H1 (cell line): ENCODE measurements around the gene CDCP1.

Source experiments
- CHD2 ChIP-seq: IDR thresholded peaks from 2 replicates; pipeline ENCODE4 v1.6.1; 2012; ENCODE audit warnings: low read length, improper control_type of control experiment
- CTCF ChIP-seq, 3 experiments: IDR thresholded peaks; 1 replicate in 2 of 3; 2 replicates in 1 of 3; pipeline versions ENCODE4 v1.5.1 to v1.6.1; 2011; ENCODE audit warnings: low read length in 3 of 3, mild to moderate bottlenecking in 3 of 3, inconsistent platforms in 2 of 3, low read depth in 1 of 3, moderate library complexity in 1 of 3; ENCODE audit not compliant: insufficient read depth in 1 of 3; ENCODE audit errors: control extremely low read depth in 1 of 3
- HDAC2 ChIP-seq, 2 experiments: fragments of 300-600 bp in 1 of 2; sonication (generic) in 1 of 2; IDR thresholded peaks; 2 replicates each; pipeline ENCODE4 v1.6.1; 2011 to 2012; ENCODE audit warnings: low read depth in 2 of 2, low read length in 2 of 2, mild to moderate bottlenecking in 2 of 2, moderate library complexity in 2 of 2, borderline replicate concordance in 1 of 2, inconsistent platforms in 1 of 2
- NANOG ChIP-seq: IDR thresholded peaks from 2 replicates; pipeline ENCODE4 v1.6.1; 2011; ENCODE audit warnings: low read length, low read depth, mild to moderate bottlenecking, inconsistent platforms; ENCODE audit not compliant: insufficient read depth, poor library complexity, severe bottlenecking
- RNF2 ChIP-seq: fragments of 200-900, 300-1000 bp; sonication (generic); IDR thresholded peaks from 2 replicates; pipeline ENCODE4 v1.7.1; 2016; ENCODE audit warnings: borderline replicate concordance, low read depth, mild to moderate bottlenecking, antibody characterized with exemption, low read length; ENCODE audit not compliant: poor library complexity, severe bottlenecking; ENCODE audit errors: missing control alignments

GRCh38 chr3:45124956-45125355 is 21.2 kb downstream of the CDCP1 start:
- TF ChIP-seq CTCF (IDR thresholded peaks at IDR 0.05; ENCODE audit: control extremely low read depth in 1 of 3, insufficient read depth in 1 of 3, low read depth in 1 of 3, low read length in 3 of 3), result no peak
- no peak for TF ChIP-seq HDAC2 (IDR thresholded peaks at IDR 0.05; ENCODE audit: borderline replicate concordance in 1 of 2, low read depth in 2 of 2, low read length in 2 of 2)
- no peak for TF ChIP-seq NANOG
- TF ChIP-seq CHD2, result no peak
- TF ChIP-seq RNF2, result no peak
